Measurements from ENCODE around the gene LRMDA. TPM values are rescaled to one million over a fixed set of nuclear protein-coding genes. Genes with fewer than 3 reads are reported as not detected.

The LRMDA gene
- total RNA-seq, 4 donors from 2014 or later: 1.4 to 23.1 (median 3.6) TPM

GRCh38 chr10:75492173-75492925, 60.9 kb downstream of the LRMDA start:
- no peaks in the 10 kb centered on the region for H3K36me3 ChIP-seq
- no peaks in the 10 kb centered on the region for H3K9me3 ChIP-seq
- H3K4me3 ChIP-seq: no peak overlapping the region
- H3K27me3 ChIP-seq: no peaks in the 10 kb centered on the region
- no peak overlapping the region for H3K27ac ChIP-seq
- DNase-seq: no peak
- TF ChIP-seq POLR2A (IDR thresholded peaks at IDR 0.05) (no peak), CTCF (IDR thresholded peaks at IDR 0.05) (no peak)
- no peaks in the 10 kb centered on the region for H3K4me1 ChIP-seq

- Histone ChIP-seq H3K9me3 (no peaks in the 10 kb centered on the region), H3K4me3 (no peak overlapping the region), H3K27ac (no peak overlapping the region), H3K27me3 (no peaks in the 10 kb centered on the region), H3K4me1 (peaks cover 0 to 3% (median 0%) of the 10 kb centered on the region in 4 donors), H3K36me3 (no peaks in the 10 kb centered on the region)
- TF ChIP-seq CTCF (IDR thresholded peaks at IDR 0.05) (no peak), POLR2A (IDR thresholded peaks at IDR 0.05) (no peak)
- DNase-seq: no peak
These were observed 62.0 kb downstream of the LRMDA start for GRCh38 chr10:75493464-75493863.

- Histone ChIP-seq H3K4me3 (no peak overlapping the region), H3K4me1 (peaks cover 0 to 3% (median 0%) of the 10 kb centered on the region in 4 donors), H3K9me3 (no peaks in the 10 kb centered on the region), H3K27ac (no peak overlapping the region), H3K27me3 (no peaks in the 10 kb centered on the region), H3K36me3 (no peaks in the 10 kb centered on the region)
- no peak for TF ChIP-seq CTCF (IDR thresholded peaks at IDR 0.05)
- TF ChIP-seq POLR2A (IDR thresholded peaks at IDR 0.05): no peak
- no peak for DNase-seq
These were observed 64.2 kb downstream of the LRMDA start for GRCh38 chr10:75495434-75496190.

GRCh38 chr10:75496191-75496567, 64.8 kb downstream of the LRMDA start:
- no peaks in the 10 kb centered on the region for H3K27me3 ChIP-seq
- no peak overlapping the region for H3K27ac ChIP-seq
- DNase-seq: no peak
- TF ChIP-seq CTCF (IDR thresholded peaks at IDR 0.05) (no peak), POLR2A (IDR thresholded peaks at IDR 0.05) (no peak)
- H3K4me1 ChIP-seq: peaks cover 0 to 3% (median 0%) of the 10 kb centered on the region in 4 donors
- H3K4me3 ChIP-seq: no peak overlapping the region
- H3K36me3 ChIP-seq: no peaks in the 10 kb centered on the region
- no peaks in the 10 kb centered on the region for H3K9me3 ChIP-seq

DNA sequence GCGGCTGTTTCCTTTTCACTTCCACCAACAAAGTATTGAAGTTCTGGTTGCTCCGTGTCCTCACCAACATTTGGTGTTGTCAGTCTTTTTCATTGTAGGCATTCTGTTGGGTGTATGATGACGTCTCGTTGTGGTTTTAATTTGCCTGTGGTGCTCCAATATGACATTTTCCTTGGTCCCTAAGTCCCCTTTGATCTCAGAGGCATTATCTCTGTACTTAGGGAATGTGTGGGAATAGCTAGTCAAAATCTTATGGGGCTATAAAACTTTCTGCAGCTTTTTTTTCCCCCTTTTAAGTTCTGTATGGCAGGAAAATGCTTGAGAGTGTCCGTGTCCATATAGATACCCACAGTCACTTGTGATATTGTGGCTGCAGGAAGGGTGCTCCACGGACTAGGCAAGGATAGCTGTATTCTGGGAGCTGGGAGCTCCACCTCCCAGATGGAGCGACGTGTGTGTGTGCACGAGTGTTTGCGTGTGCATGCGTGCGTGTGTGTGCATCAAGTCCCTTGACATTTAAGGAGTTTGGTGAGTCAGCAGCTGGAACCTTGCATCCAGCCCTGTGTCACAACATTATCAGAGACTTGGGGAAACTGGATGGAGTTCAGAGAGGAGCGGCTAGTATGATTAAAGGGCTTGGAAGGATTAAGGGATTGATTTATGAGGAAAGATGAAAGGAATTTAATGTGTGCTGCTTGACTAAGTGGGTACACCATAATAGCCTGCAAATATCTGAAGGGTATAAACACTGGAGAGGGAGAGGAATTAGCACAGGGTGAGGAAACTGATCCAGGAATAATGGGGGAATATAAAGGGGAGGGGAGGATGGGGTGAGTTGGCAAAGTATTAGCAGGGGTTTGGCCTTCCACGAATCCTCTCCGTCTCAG, 66.8 kb downstream of the LRMDA start:
- Histone ChIP-seq H3K27me3 (no peaks in the 10 kb centered on the region), H3K4me3 (no peak overlapping the region), H3K9me3 (no peaks in the 10 kb centered on the region), H3K4me1 (peaks cover 0 to 3% (median 0%) of the 10 kb centered on the region in 4 donors), H3K36me3 (no peaks in the 10 kb centered on the region), H3K27ac (no peak overlapping the region)
- TF ChIP-seq POLR2A (IDR thresholded peaks at IDR 0.05) (no peak), CTCF (IDR thresholded peaks at IDR 0.05) (no peak)
- no peak for DNase-seq
